PC-9 (cell line): ENCODE results near the gene MOB4. TPM values are rescaled to one million over a fixed set of nuclear protein-coding genes. Genes with fewer than 3 reads are reported as not detected.
A peak's percentile ranks its signal among the peaks of the same experiment; 100 is the strongest.

Experiments used
- BruUV-seq: library from RNA; stranded (reverse); fragments of 400-500 nt; replicated peaks from 2 replicates; lab custom pipeline; 2021; lab: Mats Ljungman, UMichigan
- CTCF ChIA-PET: fragments of 300-600 bp; sonication (Branson Sonifier 250); formaldehyde crosslinking; loops from one replicate; lab custom pipeline; 2022; ENCODE audit warnings: antibody characterized with exemption; lab: Charles Lee
- POLR2A ChIA-PET: fragments of 300-600 bp; sonication (Branson Sonifier 250); formaldehyde crosslinking; loops from one replicate; lab custom pipeline; 2022; ENCODE audit warnings: antibody characterized with exemption; ENCODE audit not compliant: unreplicated experiment; lab: Charles Lee
- DNase-seq, 2 experiments: peaks; one replicate each; pipeline versions ENCODE4 v3.0.0 to v3.0.0-alpha.2; 2015 to 2022; ENCODE audit warnings: mixed read lengths in 1 of 2
- H2AFZ ChIP-seq: fragments of 200-600 bp; sonication (generic); 2 replicates; pipeline ENCODE4 v1.8.1; 2017; ENCODE audit warnings: antibody characterized with exemption
- H3F3A ChIP-seq: fragments of 200-600 bp; sonication (generic); 2 replicates; pipeline ENCODE4 v1.8.1; 2017; ENCODE audit warnings: antibody characterized with exemption, mild to moderate bottlenecking, low read depth; ENCODE audit not compliant: insufficient read depth
- H3K27ac ChIP-seq: fragments of 200-600 bp; sonication (generic); 2 replicates; pipeline ENCODE4 v1.6.1; 2016; ENCODE audit warnings: mixed run types
- H3K27me3 ChIP-seq: fragments of 200-600 bp; sonication (generic); 2 replicates; pipeline ENCODE4 v1.6.1; 2016; ENCODE audit warnings: low read depth, mixed run types; ENCODE audit not compliant: insufficient read depth
- H3K36me3 ChIP-seq: fragments of 200-600 bp; sonication (generic); 2 replicates; pipeline ENCODE4 v1.6.1; 2016; ENCODE audit warnings: low read depth, mixed run types
- H3K4me1 ChIP-seq: fragments of 200-600 bp; sonication (generic); replicated peaks from 2 replicates; pipeline ENCODE4 v1.6.1; 2016; ENCODE audit warnings: mixed run types; ENCODE audit not compliant: insufficient read depth
- H3K4me2 ChIP-seq: fragments of 200-600 bp; sonication (generic); 2 replicates; pipeline ENCODE4 v1.6.1; 2017; ENCODE audit warnings: mixed run types
- H3K4me3 ChIP-seq: fragments of 200-600 bp; sonication (generic); 2 replicates; pipeline ENCODE4 v1.6.1; 2016; ENCODE audit warnings: mixed run types
- H3K79me2 ChIP-seq: fragments of 200-600 bp; sonication (generic); 2 replicates; pipeline ENCODE4 v1.6.1; 2017; ENCODE audit warnings: low read depth, mixed run types
- H3K9me2 ChIP-seq: fragments of 200-600 bp; sonication (generic); 2 replicates; pipeline ENCODE4 v1.8.1; 2017; ENCODE audit warnings: mild to moderate bottlenecking; ENCODE audit not compliant: insufficient read depth
- H3K9me3 ChIP-seq: fragments of 200-600 bp; sonication (generic); 2 replicates; pipeline ENCODE4 v1.8.1; 2016; ENCODE audit warnings: low read depth; ENCODE audit not compliant: insufficient read depth
- H4K20me1 ChIP-seq: fragments of 200-600 bp; sonication (generic); 2 replicates; pipeline ENCODE4 v1.8.1; 2017; ENCODE audit not compliant: insufficient read depth
- EZH2 ChIP-seq: fragments of 200-600 bp; sonication (generic); IDR thresholded peaks from 2 replicates; pipeline ENCODE4 v1.8.0; 2017; ENCODE audit warnings: antibody characterized with exemption, low read depth
- intact Hi-C: fragments of 100-400 bp; cut with micrococcal nuclease; formaldehyde crosslinking; loops from one replicate; pipeline ENCODE4 v1.10.0; 2022; ENCODE audit not compliant: unreplicated experiment
- total RNA-seq: library from RNA; stranded (reverse); gene quantifications from 2 replicates; pipeline ENCODE4 v1.2.3, GENCODE V29; 2021
- TF ChIP-seq, protein P1 (sequence below): fragments of 200-600 bp; sonication (generic); conservative IDR thresholded peaks from 2 replicates; pipeline ENCODE4 v1.6.1; 2017; ENCODE audit warnings: mixed run types, antibody characterized with exemption, mild to moderate bottlenecking, moderate library complexity

MOB4 gene
- total RNA-seq, 1 experiment from 2014 or later = 19.9 TPM

DNA sequence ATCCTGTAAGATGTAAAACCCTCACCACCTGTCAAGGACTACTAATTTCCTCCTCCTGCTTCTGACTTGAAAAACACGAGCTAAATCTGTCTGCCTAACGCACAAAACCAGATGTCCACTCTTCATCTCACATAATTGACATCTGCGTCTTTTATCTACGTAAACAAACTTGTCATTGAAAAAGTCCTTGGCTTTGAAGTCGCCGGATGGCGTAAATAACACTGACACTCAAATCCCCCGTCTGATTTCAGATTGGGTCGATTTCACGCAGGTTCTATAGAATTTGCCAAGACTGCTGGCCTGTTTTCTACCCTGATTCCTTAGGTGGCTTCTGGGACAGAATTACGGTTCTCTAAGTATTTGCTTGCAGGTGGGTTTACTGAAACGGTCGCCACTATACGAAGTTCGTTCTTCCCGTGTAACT, 539 bp upstream of the MOB4 start:
- Histone ChIP-seq H3K27ac (peak overlapping the region; percentile 40), H3K4me2 (peak overlapping the region; percentile 83), H3K4me1 (peaks cover 24% of the 10 kb centered on the region), H4K20me1 (peaks cover 27% of the 10 kb centered on the region), H2AFZ (peak overlapping the region; percentile 88), H3K79me2 (peaks cover 52% of the 10 kb centered on the region), H3F3A (peaks cover 7% of the 10 kb centered on the region; the same call in 1 of the 2 replicates), H3K9me2 (no peaks in the 10 kb centered on the region), H3K27me3 (no peaks in the 10 kb centered on the region), H3K36me3 (no peaks in the 10 kb centered on the region), H3K4me3 (peak overlapping the region; percentile 95), H3K9me3 (peaks cover 2% of the 10 kb centered on the region; the same call in 1 of the 2 replicates)
- no peak for TF ChIP-seq EZH2
- TF ChIP-seq, protein P1, sequence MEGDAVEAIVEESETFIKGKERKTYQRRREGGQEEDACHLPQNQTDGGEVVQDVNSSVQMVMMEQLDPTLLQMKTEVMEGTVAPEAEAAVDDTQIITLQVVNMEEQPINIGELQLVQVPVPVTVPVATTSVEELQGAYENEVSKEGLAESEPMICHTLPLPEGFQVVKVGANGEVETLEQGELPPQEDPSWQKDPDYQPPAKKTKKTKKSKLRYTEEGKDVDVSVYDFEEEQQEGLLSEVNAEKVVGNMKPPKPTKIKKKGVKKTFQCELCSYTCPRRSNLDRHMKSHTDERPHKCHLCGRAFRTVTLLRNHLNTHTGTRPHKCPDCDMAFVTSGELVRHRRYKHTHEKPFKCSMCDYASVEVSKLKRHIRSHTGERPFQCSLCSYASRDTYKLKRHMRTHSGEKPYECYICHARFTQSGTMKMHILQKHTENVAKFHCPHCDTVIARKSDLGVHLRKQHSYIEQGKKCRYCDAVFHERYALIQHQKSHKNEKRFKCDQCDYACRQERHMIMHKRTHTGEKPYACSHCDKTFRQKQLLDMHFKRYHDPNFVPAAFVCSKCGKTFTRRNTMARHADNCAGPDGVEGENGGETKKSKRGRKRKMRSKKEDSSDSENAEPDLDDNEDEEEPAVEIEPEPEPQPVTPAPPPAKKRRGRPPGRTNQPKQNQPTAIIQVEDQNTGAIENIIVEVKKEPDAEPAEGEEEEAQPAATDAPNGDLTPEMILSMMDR = no peak
- POLR2A ChIA-PET = interaction anchor here (0.7 to 1.2 kb wide), 2 partner anchors 16 to 94 kb away, joined by 4 read pairs; partner anchors contain the start of genes HSPD1 and HSPE1
- intact Hi-C loops = loop anchor here (1.0 to 5.0 kb wide), 3 partner anchors 15 to 192 kb away; partner anchors contain the start of genes COQ10B, HSPE1 and MARS2
- no peak for DNase-seq
- CTCF ChIA-PET = no interaction called here
- BruUV-seq = no TSS peak

DNA sequence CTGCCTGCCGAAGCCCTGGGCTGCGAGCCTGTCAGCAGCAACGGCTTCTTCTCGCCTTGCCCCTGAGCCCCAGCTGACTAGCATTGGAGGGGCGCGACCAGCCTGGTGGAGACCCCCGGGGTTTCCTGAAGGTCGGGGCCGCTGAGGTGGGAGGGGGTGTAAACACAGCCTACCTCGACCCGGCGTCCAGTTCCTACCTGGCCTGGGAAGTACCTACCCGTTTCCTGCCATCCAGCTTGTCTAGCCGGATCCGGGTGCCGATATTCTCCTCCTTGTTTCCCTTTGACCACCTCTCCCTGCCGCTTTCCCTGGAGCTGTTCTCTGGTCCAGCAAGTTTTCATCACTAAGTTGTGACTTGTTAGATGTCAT, 511 bp downstream of the MOB4 start:
- Histone ChIP-seq H3K4me3 (peak overlapping the region; percentile 95), H3K9me2 (no peaks in the 10 kb centered on the region), H4K20me1 (peaks cover 28% of the 10 kb centered on the region), H3K36me3 (0 out of 2 replicates have a peak, but pooled peaks cover 3% of the 10 kb centered on the region), H3K27me3 (no peaks in the 10 kb centered on the region), H3K4me2 (peak overlapping the region; percentile 83), H3K79me2 (peaks cover 62% of the 10 kb centered on the region), H3F3A (peaks cover 7% of the 10 kb centered on the region; the same call in 1 of the 2 replicates), H3K4me1 (peaks cover 24% of the 10 kb centered on the region), H3K27ac (peak overlapping the region; percentile 50), H2AFZ (peak overlapping the region; percentile 88), H3K9me3 (peaks cover 2% of the 10 kb centered on the region; the same call in 1 of the 2 replicates)
- no TSS peak for BruUV-seq
- intact Hi-C loops = loop anchor here (5.0 kb wide), 2 partner anchors 64 to 191 kb away; partner anchors contain the start of genes COQ10B and MARS2
- ChIA-PET POLR2A (interaction anchor here (0.6 to 1.0 kb wide), 7 partner anchors 18 to 189 kb away, joined by 3 to 8 read pairs (median 4); partner anchors contain the start of genes MARS2 and SF3B1), CTCF (no interaction called here)
- TF ChIP-seq, protein P1 = no peak
- no peak for TF ChIP-seq EZH2
- peak in 1 of 2 experiments; percentile 34 for DNase-seq

DNA sequence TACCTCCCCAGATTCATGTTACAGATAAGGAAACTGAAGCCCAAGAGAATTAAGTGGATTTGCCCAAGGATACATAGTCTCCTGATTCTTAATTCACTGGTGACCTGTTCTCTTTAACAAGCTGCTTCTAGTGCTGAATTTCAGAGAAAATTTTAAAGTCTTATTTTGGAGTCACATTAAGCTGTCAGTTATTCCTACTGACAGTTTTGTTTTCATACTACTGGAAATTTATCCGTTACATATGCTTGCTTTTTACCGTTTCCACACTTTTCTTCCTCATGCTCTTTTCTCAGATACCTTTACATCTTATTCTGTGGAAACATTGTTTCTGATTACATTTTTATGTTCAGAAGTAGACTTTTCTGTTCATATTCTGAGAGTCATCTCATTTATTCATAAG, 1.3 kb downstream of the MOB4 start:
- no peaks in the 10 kb centered on the region for H3K9me2 ChIP-seq
- TF ChIP-seq, protein P1 = no peak
- TF ChIP-seq EZH2 = no peak
- 0 out of 2 replicates have a peak, but pooled peaks cover 3% of the 10 kb centered on the region for H3K36me3 ChIP-seq
- no peak for DNase-seq
- no peaks in the 10 kb centered on the region for H3K27me3 ChIP-seq
- H3K4me3 ChIP-seq = peak overlapping the region; percentile 95
- H2AFZ ChIP-seq = no peak overlapping the region
- H3F3A ChIP-seq = peaks cover 7% of the 10 kb centered on the region; the same call in 1 of the 2 replicates
- H3K4me2 ChIP-seq = peak overlapping the region; percentile 83
- peaks cover 28% of the 10 kb centered on the region for H4K20me1 ChIP-seq
- CTCF ChIA-PET = no interaction called here
- intact Hi-C loops = loop anchor here (5.0 kb wide), 2 partner anchors 65 to 190 kb away; partner anchors contain the start of genes COQ10B and MARS2
- peaks cover 70% of the 10 kb centered on the region for H3K79me2 ChIP-seq
- no TSS peak for BruUV-seq
- peaks cover 2% of the 10 kb centered on the region; the same call in 1 of the 2 replicates for H3K9me3 ChIP-seq
- peaks cover 24% of the 10 kb centered on the region for H3K4me1 ChIP-seq
- H3K27ac ChIP-seq = no peak overlapping the region
- POLR2A ChIA-PET = interaction anchor here (0.6 to 0.8 kb wide), 5 partner anchors 16 to 97 kb away, joined by 3 to 8 read pairs (median 5); partner anchors contain the start of genes HSPD1, HSPE1 and SF3B1
